HUES48 (cell line): Measurements from ENCODE around the gene GTF2F1.
"Not testable (repeated sequence)": the region's sequence is repeated elsewhere in the genome, so short reads cannot be mapped to it uniquely, and the experiment has no call there.

Experiments
- H3K27ac ChIP-seq: one replicate; pipeline ENCODE4 v1.7.0; 2013; ENCODE audit warnings: low read depth, low read length, inconsistent platforms
- H3K27me3 ChIP-seq: 2 replicates; pipeline ENCODE4 v1.6.1; 2013; ENCODE audit warnings: mild to moderate bottlenecking, low read length; ENCODE audit not compliant: control insufficient read depth, insufficient read depth
- H3K36me3 ChIP-seq: 2 replicates; pipeline ENCODE4 v1.6.1; 2013; ENCODE audit warnings: low read length; ENCODE audit not compliant: control insufficient read depth, insufficient read depth
- H3K4me1 ChIP-seq: 2 replicates; pipeline ENCODE4 v1.6.1; 2013; ENCODE audit warnings: mild to moderate bottlenecking, low read length; ENCODE audit not compliant: control insufficient read depth, insufficient read depth
- H3K4me3 ChIP-seq: 2 replicates; pipeline ENCODE4 v1.5.1; 2013; ENCODE audit warnings: mild to moderate bottlenecking, low read depth, low read length
- H3K9ac ChIP-seq: 2 replicates; pipeline ENCODE4 v1.6.1; 2013; ENCODE audit warnings: mild to moderate bottlenecking, low read depth, low read length, moderate library complexity
- H3K9me3 ChIP-seq: 2 replicates; pipeline ENCODE4 v1.6.1; 2013; ENCODE audit warnings: low read length; ENCODE audit not compliant: control insufficient read depth, insufficient read depth

Gene GTF2F1

DNA sequence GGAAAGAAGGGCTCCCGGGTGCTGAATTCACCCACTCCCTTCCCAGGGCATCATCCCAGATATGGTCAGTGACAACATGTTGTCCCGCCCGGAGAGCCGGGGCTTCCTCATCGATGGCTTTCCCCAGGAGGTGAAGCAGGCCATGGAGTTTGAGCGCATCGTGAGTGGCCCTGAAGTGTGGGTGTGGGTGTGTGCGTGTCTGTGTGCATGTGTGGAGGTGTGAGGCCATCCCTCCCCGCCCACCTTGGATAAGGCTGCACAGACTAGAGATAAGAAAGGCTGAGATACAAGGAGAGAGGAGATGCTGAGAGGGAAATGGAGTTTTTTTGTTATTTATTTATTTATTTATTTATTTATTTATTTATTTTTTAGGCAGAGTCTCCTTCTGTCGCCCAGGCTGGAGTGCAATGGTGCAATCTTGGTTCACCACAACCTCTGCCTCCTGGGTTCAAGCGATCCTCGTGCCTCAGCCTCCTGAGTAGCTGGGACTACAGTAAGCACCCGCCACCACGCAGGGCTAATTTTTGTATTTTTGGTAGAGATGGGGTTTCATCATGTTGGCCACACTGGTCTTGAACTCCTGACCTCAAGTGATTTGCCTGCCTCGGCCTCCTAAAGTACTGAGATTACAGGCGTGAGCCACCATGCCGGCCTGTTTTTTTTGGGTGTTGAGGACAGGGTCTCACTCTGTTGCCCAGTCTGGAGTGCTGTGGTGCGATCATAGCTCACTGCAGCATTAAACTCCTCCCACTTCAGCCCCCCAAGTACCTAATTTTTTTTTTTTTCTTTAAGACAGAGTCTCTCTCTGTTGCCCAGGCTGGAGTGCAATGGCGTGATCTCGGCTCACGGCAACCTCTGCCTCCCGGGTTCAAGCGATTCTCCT, 7.3 kb upstream of the GTF2F1 start:
- not testable (repeated sequence) for H3K4me1 ChIP-seq, H3K27ac ChIP-seq, H3K9me3 ChIP-seq, H3K4me3 ChIP-seq, H3K36me3 ChIP-seq, H3K9ac ChIP-seq, H3K27me3 ChIP-seq

DNA sequence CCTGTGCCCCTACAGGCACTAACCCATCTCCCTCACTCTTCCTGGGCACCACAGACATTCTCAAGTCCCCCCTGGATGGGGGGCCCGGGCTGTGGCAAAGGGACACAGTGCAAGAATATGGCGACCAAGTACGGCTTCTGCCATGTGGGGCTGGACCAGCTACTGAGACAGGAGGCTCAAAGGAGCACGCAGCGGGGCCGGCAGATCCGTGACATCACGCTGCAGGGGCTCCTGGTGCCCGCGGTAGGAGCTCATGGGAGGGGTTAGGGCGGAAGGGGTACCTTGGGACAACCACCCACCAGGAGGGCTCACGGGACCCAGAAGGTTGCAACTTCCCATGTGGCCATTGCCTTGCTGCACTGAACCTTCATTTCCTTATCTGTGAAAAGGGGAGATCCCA, 3.3 kb upstream of the GTF2F1 start:
- Histone ChIP-seq H3K4me1 (peaks cover 6% of the 10 kb centered on the region), H3K9me3 (no peaks in the 10 kb centered on the region), H3K27me3 (no peaks in the 10 kb centered on the region), H3K36me3 (peaks cover 6% of the 10 kb centered on the region), H3K4me3 (no peak overlapping the region), H3K9ac (no peak overlapping the region), H3K27ac (no peak overlapping the region)

GRCh38 chr19:6394831-6395230, 1.9 kb upstream of the GTF2F1 start:
- H3K36me3 ChIP-seq, result peaks cover 14% of the 10 kb centered on the region
- no peaks in the 10 kb centered on the region for H3K27me3 ChIP-seq
- H3K4me1 ChIP-seq, result peaks cover 6% of the 10 kb centered on the region
- H3K9me3 ChIP-seq, result no peaks in the 10 kb centered on the region
- no peak overlapping the region for H3K4me3 ChIP-seq
- peak overlapping the region; percentile 98 for H3K27ac ChIP-seq
- H3K9ac ChIP-seq, result no peak overlapping the region

- Histone ChIP-seq H3K27me3 (no peaks in the 10 kb centered on the region), H3K4me3 (peak overlapping the region; percentile 92), H3K36me3 (peaks cover 22% of the 10 kb centered on the region), H3K9ac (peak overlapping the region; percentile 63), H3K4me1 (peaks cover 6% of the 10 kb centered on the region), H3K9me3 (no peaks in the 10 kb centered on the region), H3K27ac (peak overlapping the region; percentile 98)
These were observed 1.0 kb upstream of the GTF2F1 start for GRCh38 chr19:6393983-6394412.

GRCh38 chr19:6392221-6393073, 517 bp downstream of the GTF2F1 start:
- Histone ChIP-seq H3K4me3 (peak overlapping the region; percentile 92), H3K27me3 (no peaks in the 10 kb centered on the region), H3K9ac (peak overlapping the region; percentile 68), H3K27ac (peak overlapping the region; percentile 98), H3K9me3 (no peaks in the 10 kb centered on the region), H3K36me3 (peaks cover 36% of the 10 kb centered on the region), H3K4me1 (peaks cover 6% of the 10 kb centered on the region)

DNA sequence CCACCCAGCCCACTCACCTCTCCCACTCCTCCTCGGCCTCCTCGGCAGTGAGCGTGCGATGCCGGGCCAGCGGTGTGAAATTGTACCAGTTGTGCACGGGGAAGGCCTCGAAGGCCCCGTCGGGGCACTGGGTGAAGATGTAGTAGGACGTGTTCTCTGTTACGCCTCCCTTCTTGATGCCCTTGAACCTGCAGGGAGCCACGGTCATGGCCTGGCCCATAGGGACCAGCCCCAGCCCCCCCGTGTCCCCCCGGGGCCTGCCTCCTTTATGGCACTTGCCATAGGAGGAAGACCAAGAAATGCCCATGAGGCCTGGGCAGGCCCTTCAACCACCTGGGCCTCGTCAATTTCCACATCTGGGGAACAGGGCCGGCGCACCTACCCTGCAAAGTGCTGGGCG, 5.6 kb downstream of the GTF2F1 start:
- H3K4me3 ChIP-seq, result no peak overlapping the region
- no peaks in the 10 kb centered on the region for H3K9me3 ChIP-seq
- no peak overlapping the region for H3K27ac ChIP-seq
- H3K27me3 ChIP-seq, result no peaks in the 10 kb centered on the region
- H3K9ac ChIP-seq, result no peak overlapping the region
- H3K4me1 ChIP-seq, result no peaks in the 10 kb centered on the region
- H3K36me3 ChIP-seq, result peaks cover 78% of the 10 kb centered on the region

DNA sequence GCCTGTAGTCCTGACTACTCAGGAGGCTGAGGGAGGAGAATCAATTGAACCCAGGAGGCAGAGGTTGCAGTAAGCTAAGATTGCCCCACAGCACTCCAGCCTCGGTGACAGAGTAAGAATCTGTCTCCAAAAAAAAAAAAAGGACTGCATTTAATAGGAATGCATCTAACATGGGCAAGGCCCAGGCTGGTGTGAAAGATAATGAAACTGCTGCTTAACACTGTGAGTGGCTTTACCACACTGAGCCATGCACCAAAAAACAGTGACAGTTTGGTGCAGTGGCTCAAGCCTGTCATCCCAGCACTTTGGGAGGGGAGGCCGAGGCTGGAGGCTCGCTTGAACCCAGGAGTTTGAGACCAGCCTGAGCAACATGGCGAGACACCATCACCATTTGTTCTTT, 8.6 kb downstream of the GTF2F1 start:
- H3K27ac ChIP-seq, result no peak overlapping the region
- no peaks in the 10 kb centered on the region for H3K27me3 ChIP-seq
- no peak overlapping the region for H3K4me3 ChIP-seq
- H3K9me3 ChIP-seq, result no peaks in the 10 kb centered on the region
- no peaks in the 10 kb centered on the region for H3K4me1 ChIP-seq
- no peak overlapping the region for H3K9ac ChIP-seq
- peaks cover 89% of the 10 kb centered on the region for H3K36me3 ChIP-seq

- Histone ChIP-seq H3K9me3 (no peaks in the 10 kb centered on the region), H3K36me3 (peaks cover 87% of the 10 kb centered on the region), H3K27ac (no peak overlapping the region), H3K9ac (no peak overlapping the region), H3K27me3 (no peaks in the 10 kb centered on the region), H3K4me1 (no peaks in the 10 kb centered on the region), H3K4me3 (no peak overlapping the region)
These were observed 9.8 kb downstream of the GTF2F1 start for GRCh38 chr19:6383188-6383587.

GRCh38 chr19:6381030-6381750, 11.8 kb downstream of the GTF2F1 start:
- H3K36me3 ChIP-seq, result peaks cover 72% of the 10 kb centered on the region
- H3K4me3 ChIP-seq, result no peak overlapping the region

DNA sequence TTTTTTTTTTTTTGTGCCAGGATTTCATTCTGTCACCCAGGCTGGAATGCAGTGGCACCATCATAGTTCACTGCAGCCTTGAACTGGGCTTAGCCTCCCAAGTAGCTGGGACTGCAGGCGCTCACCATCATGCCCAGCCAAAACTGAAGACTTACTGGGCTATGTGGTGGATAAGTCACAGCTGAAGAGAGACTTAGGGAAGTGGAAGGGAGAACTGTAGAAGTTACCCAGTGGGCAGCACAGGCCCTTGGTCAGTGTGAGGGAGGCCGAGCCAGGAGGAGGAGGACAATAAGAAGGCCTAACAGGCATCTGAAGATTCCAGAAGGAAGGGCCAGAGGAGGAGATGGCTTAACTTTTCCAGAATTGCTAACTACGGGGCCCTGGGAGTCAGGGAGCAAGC, 13.2 kb downstream of the GTF2F1 start:
- Histone ChIP-seq H3K27ac (no peak overlapping the region), H3K27me3 (no peaks in the 10 kb centered on the region), H3K36me3 (peaks cover 63% of the 10 kb centered on the region), H3K4me3 (no peak overlapping the region), H3K9me3 (no peaks in the 10 kb centered on the region), H3K4me1 (no peaks in the 10 kb centered on the region), H3K9ac (no peak overlapping the region)

More at GRCh38 chr19:6381030-6381750, 11.8 kb downstream of the GTF2F1 start:
- no peaks in the 10 kb centered on the region for H3K9me3 ChIP-seq
- no peaks in the 10 kb centered on the region for H3K27me3 ChIP-seq
- no peaks in the 10 kb centered on the region for H3K4me1 ChIP-seq
- no peak overlapping the region for H3K27ac ChIP-seq
- H3K9ac ChIP-seq, result no peak overlapping the region
